ENCODE measurements around the gene B3GALNT1. TPM values are rescaled to one million over a fixed set of nuclear protein-coding genes. Genes with fewer than 3 reads are reported as not detected.

The B3GALNT1 gene
- total RNA-seq, 4 donors from 2014 or later, result 4.0 to 9.9 (median 5.7) TPM

- TF ChIP-seq CTCF (IDR thresholded peaks at IDR 0.05; ENCODE audit: low read depth), result no peak
Measured at GRCh38 chr3:161069511-161070251, 35.5 kb downstream of the B3GALNT1 start.

GRCh38 chr3:161067335-161067734, 37.8 kb downstream of the B3GALNT1 start:
- TF ChIP-seq CTCF (IDR thresholded peaks at IDR 0.05; ENCODE audit: low read depth), result no peak

GRCh38 chr3:161066930-161067329, 38.2 kb downstream of the B3GALNT1 start:
- no peak for TF ChIP-seq CTCF (IDR thresholded peaks at IDR 0.05; ENCODE audit: low read depth)

- TF ChIP-seq CTCF (IDR thresholded peaks at IDR 0.05; ENCODE audit: low read depth), result no peak
Measured at GRCh38 chr3:161064413-161064812, 40.7 kb downstream of the B3GALNT1 start.

GRCh38 chr3:161054860-161055604, 50.1 kb downstream of the B3GALNT1 start:
- TF ChIP-seq CTCF (IDR thresholded peaks at IDR 0.05; ENCODE audit: low read depth), result no peak

GRCh38 chr3:161051856-161052255, 53.3 kb downstream of the B3GALNT1 start:
- TF ChIP-seq CTCF (IDR thresholded peaks at IDR 0.05; ENCODE audit: low read depth), result no peak

- no peak for TF ChIP-seq CTCF (IDR thresholded peaks at IDR 0.05; ENCODE audit: low read depth)
Measured at GRCh38 chr3:161050935-161051334, 54.2 kb downstream of the B3GALNT1 start.

Data from subcutaneous adipose tissue (tissue), 4 donors.